Caco-2 (cell line): Measurements from ENCODE around the gene TPSD1. TPM values are rescaled to one million over a fixed set of nuclear protein-coding genes. Genes with fewer than 3 reads are reported as not detected.
A peak's percentile ranks its signal among the peaks of the same experiment; 100 is the strongest.

Source experiments
- BruUV-seq: library from RNA; stranded (reverse); fragments of 400-500 nt; replicated peaks from 2 replicates; lab custom pipeline; 2021; lab: Mats Ljungman, UMichigan
- CTCF ChIA-PET: fragments of 300-600 bp; sonication (Branson Sonifier 250); formaldehyde crosslinking; loops from one replicate; lab custom pipeline; 2022; ENCODE audit warnings: antibody characterized with exemption; lab: Charles Lee
- POLR2A ChIA-PET: fragments of 300-600 bp; sonication (Branson Sonifier 250); formaldehyde crosslinking; loops from one replicate; lab custom pipeline; 2022; ENCODE audit warnings: antibody characterized with exemption; lab: Charles Lee
- DNase-seq, 2 experiments: peaks; one replicate each; pipeline versions ENCODE4 v3.0.0 to v3.0.0-alpha.2; 2020 to 2022
- H3K27me3 ChIP-seq: replicated peaks from 2 replicates; pipeline ENCODE4 v1.6.0; 2011; ENCODE audit warnings: low read length; ENCODE audit not compliant: control insufficient read depth, insufficient read depth
- H3K36me3 ChIP-seq: 2 replicates; pipeline ENCODE4 v1.5.1; 2011; ENCODE audit warnings: low read length; ENCODE audit not compliant: control insufficient read depth, insufficient read depth
- H3K4me1 ChIP-seq: fragments of 250-450 bp; sonication (Bioruptor Pico); 2 replicates; pipeline ENCODE4 v1.5.1; 2020; ENCODE audit warnings: mild to moderate bottlenecking
- H3K4me3 ChIP-seq: 2 replicates; pipeline ENCODE4 v1.5.1; 2011; ENCODE audit warnings: low read depth, mild to moderate bottlenecking, control low read depth, low read length
- H3K9me3 ChIP-seq: fragments of 250-450 bp; sonication (Bioruptor Pico); 2 replicates; pipeline ENCODE4 v1.5.1; 2020; ENCODE audit warnings: mild to moderate bottlenecking, moderate library complexity
- H3K27ac Mint-ChIP-seq: one replicate; pipeline ENCODE4 v1.8.0; 2022; ENCODE audit warnings: mixed read lengths; ENCODE audit not compliant: unreplicated experiment
- H3K27me3 Mint-ChIP-seq: one replicate; pipeline ENCODE4 v1.8.0; 2022; ENCODE audit warnings: mixed read lengths; ENCODE audit not compliant: insufficient read depth, unreplicated experiment
- H3K36me3 Mint-ChIP-seq: one replicate; pipeline ENCODE4 v1.8.0; 2022; ENCODE audit warnings: mild to moderate bottlenecking, mixed read lengths; ENCODE audit not compliant: insufficient read depth, unreplicated experiment
- H3K4me1 Mint-ChIP-seq: one replicate; pipeline ENCODE4 v1.8.0; 2022; ENCODE audit warnings: low read depth, mixed read lengths; ENCODE audit not compliant: unreplicated experiment
- H3K4me3 Mint-ChIP-seq: one replicate; pipeline ENCODE4 v1.8.0; 2022; ENCODE audit warnings: mild to moderate bottlenecking, moderate library complexity, mixed read lengths; ENCODE audit not compliant: unreplicated experiment
- H3K9me3 Mint-ChIP-seq: one replicate; pipeline ENCODE4 v1.8.0; 2022; ENCODE audit warnings: mixed read lengths; ENCODE audit not compliant: unreplicated experiment
- intact Hi-C: fragments of 100-400 bp; cut with micrococcal nuclease; formaldehyde crosslinking; loops from one replicate; pipeline ENCODE4 v1.10.0; 2022; ENCODE audit not compliant: unreplicated experiment
- total RNA-seq: library from RNA; stranded (reverse); gene quantifications from 2 replicates; pipeline ENCODE4 v1.2.3, GENCODE V29; 2022
- TF ChIP-seq, protein P1 (sequence below), 2 experiments: fragments of 200-600 bp in 1 of 2; IDR thresholded peaks; 1 replicate in 1 of 2; 2 replicates in 1 of 2; pipeline versions ENCODE4 v1.5.1 to v1.8.0; 2011 to 2022; ENCODE audit warnings: antibody characterized with exemption in 1 of 2, control low read depth in 1 of 2, inconsistent platforms in 1 of 2, low read depth in 1 of 2, low read length in 1 of 2, mild to moderate bottlenecking in 1 of 2, moderate library complexity in 1 of 2; ENCODE audit not compliant: insufficient read depth in 1 of 2, severe bottlenecking in 1 of 2, unreplicated experiment in 1 of 2

TPSD1 gene
- total RNA-seq, 1 experiment from 2014 or later: not detected

DNA sequence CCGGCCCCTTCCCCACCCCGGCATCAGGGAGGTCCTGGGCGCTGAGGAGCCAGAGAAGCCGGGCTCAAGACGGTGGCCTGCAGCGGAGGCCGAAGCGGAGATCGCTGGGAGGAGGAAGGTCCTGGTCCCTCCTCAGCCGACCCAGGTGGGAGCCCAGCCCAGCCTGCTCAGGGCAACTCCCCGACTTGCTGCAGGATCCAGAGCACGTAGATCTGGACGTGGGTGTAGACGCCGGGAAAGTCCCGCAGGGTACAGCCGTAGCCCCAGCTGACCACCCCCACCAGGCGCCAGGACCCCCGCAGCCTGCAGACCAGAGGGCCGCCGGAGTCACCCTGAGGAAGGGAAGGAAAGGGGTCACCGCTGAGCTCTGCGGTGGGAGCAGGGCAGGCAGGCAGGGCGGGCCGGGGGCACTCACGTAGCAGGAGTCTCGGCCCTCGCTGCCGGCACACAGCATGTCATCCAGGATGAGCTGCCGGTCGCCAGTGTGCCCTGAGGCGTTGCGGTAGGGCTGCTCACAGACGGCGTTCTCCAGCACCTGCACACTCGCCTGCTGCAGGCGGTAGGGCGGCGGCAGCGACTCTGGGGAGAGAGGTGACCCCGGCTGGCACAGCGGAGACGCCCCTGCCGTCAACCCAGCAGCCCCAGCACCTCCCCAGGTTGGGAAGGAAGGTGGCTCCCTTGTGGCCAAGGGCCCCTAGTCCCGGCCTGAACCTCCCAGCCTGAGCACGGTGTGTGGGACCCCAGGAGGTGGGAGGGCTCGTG lies 5.4 kb downstream of the TPSD1 start:
- Mint-ChIP-seq H3K36me3 (peaks cover 2% of the 10 kb centered on the region), H3K9me3 (peaks cover 11% of the 10 kb centered on the region), H3K4me1 (no peaks in the 10 kb centered on the region), H3K4me3 (no peak overlapping the region), H3K27ac (no peak overlapping the region), H3K27me3 (peaks cover 6% of the 10 kb centered on the region)
- TF ChIP-seq, protein P1, sequence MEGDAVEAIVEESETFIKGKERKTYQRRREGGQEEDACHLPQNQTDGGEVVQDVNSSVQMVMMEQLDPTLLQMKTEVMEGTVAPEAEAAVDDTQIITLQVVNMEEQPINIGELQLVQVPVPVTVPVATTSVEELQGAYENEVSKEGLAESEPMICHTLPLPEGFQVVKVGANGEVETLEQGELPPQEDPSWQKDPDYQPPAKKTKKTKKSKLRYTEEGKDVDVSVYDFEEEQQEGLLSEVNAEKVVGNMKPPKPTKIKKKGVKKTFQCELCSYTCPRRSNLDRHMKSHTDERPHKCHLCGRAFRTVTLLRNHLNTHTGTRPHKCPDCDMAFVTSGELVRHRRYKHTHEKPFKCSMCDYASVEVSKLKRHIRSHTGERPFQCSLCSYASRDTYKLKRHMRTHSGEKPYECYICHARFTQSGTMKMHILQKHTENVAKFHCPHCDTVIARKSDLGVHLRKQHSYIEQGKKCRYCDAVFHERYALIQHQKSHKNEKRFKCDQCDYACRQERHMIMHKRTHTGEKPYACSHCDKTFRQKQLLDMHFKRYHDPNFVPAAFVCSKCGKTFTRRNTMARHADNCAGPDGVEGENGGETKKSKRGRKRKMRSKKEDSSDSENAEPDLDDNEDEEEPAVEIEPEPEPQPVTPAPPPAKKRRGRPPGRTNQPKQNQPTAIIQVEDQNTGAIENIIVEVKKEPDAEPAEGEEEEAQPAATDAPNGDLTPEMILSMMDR (IDR thresholded peaks at IDR 0.05; ENCODE audit: insufficient read depth in 1 of 2, low read depth in 1 of 2, low read length in 1 of 2, severe bottlenecking in 1 of 2, unreplicated experiment in 1 of 2): no peak
- no peaks in the 10 kb centered on the region for H3K9me3 ChIP-seq
- H3K36me3 ChIP-seq: no peaks in the 10 kb centered on the region
- no peaks in the 10 kb centered on the region for H3K4me1 ChIP-seq
- H3K27me3 ChIP-seq: no peaks in the 10 kb centered on the region; the same call in 1 of the 2 replicates
- ChIA-PET CTCF (interaction anchor here (0.7 kb wide), 1 partner anchor 7 kb away, joined by 6 read pairs; no protein-coding TSS in a partner anchor), POLR2A (interaction anchor here (0.5 kb wide), 1 partner anchor 572 kb away, joined by 3 read pairs; no protein-coding TSS in a partner anchor)
- DNase-seq: peak in 1 of 2 experiments; percentile 37
- BruUV-seq: no TSS peak
- no peak overlapping the region for H3K4me3 ChIP-seq
- intact Hi-C loops: no loop called here

DNA sequence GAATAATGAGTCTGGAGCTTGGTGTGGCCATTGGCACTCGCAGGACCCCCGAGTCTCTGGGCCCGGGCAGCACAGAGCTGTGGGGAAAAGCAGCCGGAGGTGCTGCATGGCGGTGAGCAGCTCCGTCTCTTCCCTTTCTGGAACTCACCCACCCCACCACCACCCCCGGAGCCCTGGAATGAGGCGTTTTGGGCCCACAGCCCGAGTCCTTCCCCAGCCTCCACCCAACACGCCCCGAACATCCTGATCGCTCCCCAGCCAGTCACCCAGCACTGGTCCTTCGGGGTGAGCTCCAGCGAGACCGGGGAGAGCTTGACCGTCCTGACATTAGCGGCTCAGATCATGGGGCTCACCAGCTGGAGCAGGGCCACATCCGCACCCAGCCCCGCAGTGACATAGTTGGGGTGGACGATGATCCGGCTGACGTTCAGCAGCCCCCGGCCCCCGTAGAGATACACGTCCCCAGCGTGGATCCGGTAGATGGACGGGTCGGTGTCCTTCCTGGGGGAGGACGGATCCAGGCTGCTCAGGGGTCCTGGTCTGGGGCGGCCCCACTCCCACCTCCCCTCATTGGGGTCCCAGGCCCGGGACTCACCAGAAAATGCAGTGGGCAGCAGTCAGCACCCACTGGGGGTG lies 6.5 kb downstream of the TPSD1 start:
- Histone ChIP-seq H3K4me1 (no peaks in the 10 kb centered on the region), H3K36me3 (no peaks in the 10 kb centered on the region), H3K4me3 (no peak overlapping the region), H3K27me3 (no peaks in the 10 kb centered on the region; the same call in 1 of the 2 replicates), H3K9me3 (no peaks in the 10 kb centered on the region)
- H3K36me3 Mint-ChIP-seq: peaks cover 5% of the 10 kb centered on the region
- TF ChIP-seq, protein P1 (IDR thresholded peaks at IDR 0.05; ENCODE audit: insufficient read depth in 1 of 2, low read depth in 1 of 2, low read length in 1 of 2, severe bottlenecking in 1 of 2, unreplicated experiment in 1 of 2): no peak
- BruUV-seq: no TSS peak
- DNase-seq: no peak
- no peak overlapping the region for H3K4me3 Mint-ChIP-seq
- H3K27me3 Mint-ChIP-seq: peaks cover 9% of the 10 kb centered on the region
- intact Hi-C loops: no loop called here
- peaks cover 11% of the 10 kb centered on the region for H3K9me3 Mint-ChIP-seq
- CTCF ChIA-PET: interaction anchor here (0.7 kb wide), 1 partner anchor 15 kb away, joined by 4 read pairs; no protein-coding TSS in a partner anchor
- H3K27ac Mint-ChIP-seq: no peak overlapping the region
- no peaks in the 10 kb centered on the region for H3K4me1 Mint-ChIP-seq
- POLR2A ChIA-PET: interaction anchor here (0.5 kb wide), 1 partner anchor 573 kb away, joined by 3 read pairs; no protein-coding TSS in a partner anchor

DNA sequence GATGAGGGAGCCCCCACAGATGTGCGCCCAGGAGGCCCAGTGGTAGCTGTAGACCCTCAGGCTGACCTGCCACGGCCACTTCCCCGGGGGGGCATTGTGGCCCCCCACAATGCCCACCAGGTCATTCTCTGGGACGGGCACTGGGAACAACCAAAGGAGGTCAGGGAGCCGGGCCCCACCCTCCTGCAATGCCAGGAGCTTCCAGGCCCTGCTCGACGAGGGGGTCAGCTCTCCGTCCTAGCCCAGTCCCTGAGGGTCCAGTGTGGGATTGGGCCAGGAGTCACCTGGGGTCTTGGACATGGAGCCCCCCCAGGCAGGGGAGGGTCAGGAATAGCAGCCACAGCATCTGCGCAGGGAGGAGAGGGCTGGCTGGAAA lies 7.0 kb downstream of the TPSD1 start:
- intact Hi-C loops: no loop called here
- no peaks in the 10 kb centered on the region for H3K36me3 ChIP-seq
- no peaks in the 10 kb centered on the region for H3K9me3 ChIP-seq
- H3K36me3 Mint-ChIP-seq: peaks cover 5% of the 10 kb centered on the region
- H3K4me1 ChIP-seq: no peaks in the 10 kb centered on the region
- no peak overlapping the region for H3K27ac Mint-ChIP-seq
- no peak overlapping the region for H3K4me3 ChIP-seq
- ChIA-PET CTCF (interaction anchor here (0.7 kb wide), 1 partner anchor 15 kb away, joined by 4 read pairs; no protein-coding TSS in a partner anchor), POLR2A (no interaction called here)
- H3K27me3 Mint-ChIP-seq: peaks cover 9% of the 10 kb centered on the region
- no peaks in the 10 kb centered on the region; the same call in 1 of the 2 replicates for H3K27me3 ChIP-seq
- peaks cover 11% of the 10 kb centered on the region for H3K9me3 Mint-ChIP-seq
- BruUV-seq: no TSS peak
- no peak overlapping the region for H3K4me3 Mint-ChIP-seq
- H3K4me1 Mint-ChIP-seq: no peaks in the 10 kb centered on the region
- TF ChIP-seq, protein P1 (IDR thresholded peaks at IDR 0.05; ENCODE audit: insufficient read depth in 1 of 2, low read depth in 1 of 2, low read length in 1 of 2, severe bottlenecking in 1 of 2, unreplicated experiment in 1 of 2): no peak
- no peak for DNase-seq
